HG03565 (cell line): ENCODE measurements around the gene PRM3.
"Not testable (repeated sequence)": the region's sequence is repeated elsewhere in the genome, so short reads cannot be mapped to it uniquely, and the experiment has no call there.

Source experiments
- ATAC-seq: cut with Tn5 transposase; IDR thresholded peaks from one replicate; pipeline ENCODE4 v1.9.1; 2021; ENCODE audit warnings: mild to moderate bottlenecking, moderate library complexity; ENCODE audit not compliant: unreplicated experiment

PRM3 gene

DNA sequence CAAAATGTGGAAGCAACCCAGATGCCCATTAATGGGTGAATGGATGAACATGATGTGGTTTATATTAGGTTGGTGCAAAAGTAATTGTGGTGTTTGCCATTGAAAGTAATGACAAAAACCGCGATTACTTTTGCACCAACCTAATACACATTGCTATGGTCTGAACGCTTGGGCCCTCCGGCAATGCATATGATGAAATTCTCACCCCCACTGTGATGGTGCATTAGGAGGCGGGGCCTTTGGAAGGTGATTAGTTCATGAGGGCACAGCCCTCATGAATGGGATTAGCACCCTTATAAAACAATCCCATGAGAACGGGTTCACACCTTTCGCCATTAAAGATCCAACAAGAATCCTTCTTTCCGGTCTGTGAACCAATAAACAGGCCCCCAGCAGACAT is 33.0 kb upstream of the PRM3 start:
- ATAC-seq = no peak

DNA sequence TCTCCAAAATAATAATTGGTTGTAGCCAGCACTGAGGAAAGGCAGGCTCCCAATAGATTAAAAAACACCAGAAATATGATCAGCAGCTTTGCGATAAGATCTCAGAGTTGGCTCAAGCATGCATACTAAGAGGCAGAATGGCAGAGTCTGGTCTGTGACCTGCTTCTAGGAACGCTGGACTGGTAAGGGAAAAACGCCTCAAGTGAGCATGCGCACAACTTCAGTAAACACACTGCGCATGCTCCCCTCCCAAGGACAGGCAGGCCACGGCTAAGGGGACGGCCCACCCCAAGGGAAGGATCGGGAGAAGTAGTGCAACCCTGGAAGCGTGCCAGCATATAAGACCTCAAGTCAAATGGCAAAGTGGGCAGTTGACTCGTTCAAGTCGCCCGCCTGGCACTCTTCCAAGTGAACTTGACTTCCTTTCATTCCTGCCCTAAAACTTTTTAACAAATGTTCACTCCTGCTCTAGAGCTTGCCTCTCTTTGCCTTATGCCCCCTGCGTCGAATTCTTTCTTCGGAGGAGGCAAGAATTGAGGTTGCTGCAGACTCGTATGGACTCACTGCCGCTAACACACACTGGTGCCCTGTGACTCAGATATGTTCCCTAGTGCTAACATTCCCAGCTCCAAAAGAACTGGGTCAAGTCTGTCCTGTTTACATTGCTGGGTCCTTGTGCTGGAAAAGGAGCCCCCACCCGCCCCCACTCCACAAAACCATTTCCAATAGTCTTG is 30.1 kb upstream of the PRM3 start:
- no peak for ATAC-seq

DNA sequence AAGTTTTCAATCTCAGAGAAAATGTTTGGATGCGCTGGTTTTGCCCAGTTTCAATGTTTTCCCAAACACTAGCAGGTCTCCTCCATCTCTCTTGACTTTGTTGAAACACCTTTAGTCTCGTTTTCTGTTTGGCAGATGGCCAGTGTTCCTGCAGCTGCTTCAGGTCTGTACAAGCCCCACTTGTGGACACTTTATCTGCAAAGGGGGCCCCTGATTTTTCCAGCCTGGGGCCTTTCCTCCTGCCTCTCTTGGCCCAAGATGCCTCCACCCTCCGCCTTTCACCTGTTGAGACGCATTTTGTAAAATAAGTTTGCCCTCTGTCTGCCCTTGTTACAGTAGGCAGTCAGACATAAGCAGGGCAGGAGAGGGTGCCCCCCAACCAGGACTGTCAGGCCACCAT is 29.5 kb upstream of the PRM3 start:
- ATAC-seq = no peak

GRCh38 chr16:11301645-11302501 is 28.4 kb upstream of the PRM3 start:
- no peak for ATAC-seq

DNA sequence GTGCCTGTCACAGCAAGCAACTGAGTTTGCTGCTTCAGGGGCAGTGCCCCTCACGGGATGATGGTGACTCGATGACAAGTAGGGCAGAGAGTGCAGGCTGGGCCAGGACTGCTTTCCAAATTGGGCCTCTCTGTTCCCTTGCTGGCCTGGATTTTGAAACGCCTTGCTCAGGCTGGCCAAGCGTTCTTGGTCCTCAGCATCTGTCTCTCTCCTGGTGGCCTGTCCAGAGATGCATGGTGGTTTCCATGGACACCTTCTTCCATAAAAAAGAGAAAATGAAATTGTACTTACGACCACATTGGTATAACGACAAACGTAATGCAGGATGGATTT is 27.1 kb upstream of the PRM3 start:
- ATAC-seq = no peak

- ATAC-seq = no peak
Observed at GRCh38 chr16:11299865-11300559, 26.6 kb upstream of the PRM3 start.

DNA sequence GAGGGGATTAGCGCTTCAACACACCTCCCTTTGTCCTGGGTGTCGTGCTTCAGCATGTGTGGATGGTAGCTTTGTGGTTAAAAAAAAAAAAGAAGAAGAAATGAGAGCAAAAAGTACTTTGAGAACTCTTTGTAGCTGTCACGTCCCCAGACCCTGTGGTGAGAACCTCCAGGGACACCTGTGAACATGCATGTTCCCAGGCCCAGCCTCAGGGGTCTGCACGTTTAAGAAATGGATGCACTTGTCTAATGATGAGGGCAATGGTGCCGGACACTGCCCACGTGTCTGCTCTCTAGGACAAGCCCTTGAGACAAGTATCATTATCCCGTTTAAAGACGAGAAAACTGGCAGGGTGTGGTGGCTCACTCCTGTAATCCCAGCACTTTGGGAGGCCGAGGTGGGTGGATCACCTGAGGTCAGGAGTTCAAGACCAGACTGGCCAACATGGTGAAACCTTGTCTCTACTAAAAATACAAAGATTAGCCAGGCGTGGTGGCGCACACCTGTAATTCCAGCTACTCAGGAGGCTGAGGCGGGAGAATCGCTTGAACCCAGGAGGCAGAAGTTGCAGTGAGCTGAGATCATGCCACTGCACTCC is 25.6 kb upstream of the PRM3 start:
- ATAC-seq = not testable (repeated sequence)

DNA sequence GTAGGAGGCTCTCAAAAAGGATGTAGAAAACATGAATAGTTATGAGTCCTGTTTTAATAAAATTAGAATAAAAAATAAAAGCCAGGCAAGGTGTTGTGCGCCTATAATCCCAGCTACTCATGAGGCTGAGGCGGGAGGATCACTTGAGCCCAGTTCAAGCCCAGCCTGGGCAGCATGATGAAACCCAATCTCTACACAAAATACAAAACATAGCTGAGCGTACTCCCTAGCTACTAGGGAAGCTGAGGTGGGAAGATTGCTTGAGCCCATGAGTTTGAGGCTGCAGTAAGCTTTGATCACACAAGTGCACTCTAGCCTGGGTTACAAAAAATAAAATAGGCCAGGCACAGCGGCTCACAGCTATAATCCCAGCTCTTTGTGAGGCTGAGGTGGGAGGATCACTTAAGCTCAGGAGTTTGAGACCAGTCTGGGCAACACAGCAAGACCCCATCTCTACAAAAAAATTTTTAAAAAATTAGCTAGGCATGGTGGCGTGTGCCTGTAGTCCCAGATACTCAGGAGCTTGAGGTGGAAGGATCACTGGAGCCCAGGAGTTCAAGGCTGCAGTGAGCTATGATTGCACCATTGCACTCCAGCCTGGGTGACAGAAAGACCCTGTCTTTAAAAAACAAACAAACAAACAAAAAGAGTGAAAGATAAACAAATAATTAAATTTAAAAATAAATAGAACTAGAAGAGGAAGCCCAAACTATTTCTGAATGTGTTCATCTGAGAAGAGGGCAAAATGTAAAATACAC is 24.9 kb upstream of the PRM3 start:
- no peak for ATAC-seq

- ATAC-seq = peak; percentile 65
Observed at GRCh38 chr16:11297492-11298142, 24.2 kb upstream of the PRM3 start.

DNA sequence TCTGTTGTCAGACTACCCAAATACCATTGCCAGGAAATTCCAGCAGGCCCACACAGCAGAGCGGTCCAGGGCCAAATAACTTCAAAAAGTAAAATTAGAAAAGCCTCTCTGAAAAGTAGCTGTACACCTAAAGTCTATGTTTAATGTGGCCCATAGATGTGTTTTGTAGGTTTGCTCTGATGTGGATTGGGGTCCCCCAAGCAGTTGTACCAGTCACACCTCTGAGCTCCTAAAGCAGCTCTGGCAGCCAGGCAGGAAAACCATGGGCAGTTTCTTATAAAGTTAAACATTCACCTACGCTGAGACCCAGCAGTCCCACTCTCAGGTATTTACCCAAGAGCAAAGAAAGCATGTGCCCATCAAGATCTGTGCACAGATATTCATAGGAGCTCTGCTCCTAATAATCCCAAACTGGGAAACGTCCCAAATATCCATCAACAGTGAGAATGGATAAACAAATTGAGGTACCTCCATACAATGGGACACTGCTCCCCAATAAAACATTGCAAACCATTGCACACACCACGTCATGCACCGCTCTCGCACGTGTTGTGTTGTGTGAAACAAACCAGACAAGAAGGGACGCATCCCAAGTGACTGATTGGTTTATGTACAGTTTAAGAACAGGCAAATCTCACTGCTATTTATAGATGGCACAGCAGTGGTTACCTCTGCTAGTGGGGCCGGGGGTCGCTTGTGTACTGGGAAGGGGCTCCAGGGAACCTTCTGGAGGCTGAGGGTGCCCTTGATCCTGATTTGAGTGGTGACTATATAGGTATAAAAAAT is 23.5 kb upstream of the PRM3 start:
- no peak for ATAC-seq

- ATAC-seq = no peak
Observed at GRCh38 chr16:11296351-11296705, 22.9 kb upstream of the PRM3 start.

DNA sequence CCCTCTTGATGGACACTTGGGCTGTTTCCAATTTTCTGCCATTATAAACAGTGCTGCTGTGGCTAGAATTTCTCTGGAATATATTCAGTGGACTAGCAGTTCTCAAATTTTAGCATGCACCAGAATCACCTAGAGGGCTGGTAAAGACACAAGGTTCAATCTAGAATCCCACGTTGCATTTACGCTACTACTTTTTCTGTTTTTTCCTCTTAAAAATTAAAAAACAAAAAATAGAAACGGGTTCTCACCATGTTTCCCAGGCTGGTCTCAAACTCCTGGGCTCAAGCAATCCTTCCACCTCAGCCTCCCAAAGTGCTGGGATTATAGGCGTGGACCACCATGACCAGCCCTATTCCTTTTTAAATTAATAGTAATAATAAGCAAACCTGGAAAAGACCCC is 22.2 kb upstream of the PRM3 start:
- ATAC-seq = no peak

GRCh38 chr16:11292076-11292748 is 18.8 kb upstream of the PRM3 start:
- ATAC-seq = no peak

- ATAC-seq = no peak
Observed at GRCh38 chr16:11291091-11291703, 17.8 kb upstream of the PRM3 start.

- no peak for ATAC-seq
Observed at GRCh38 chr16:11290102-11290893, 16.9 kb upstream of the PRM3 start.

- not testable (repeated sequence) for ATAC-seq
Observed at GRCh38 chr16:11289696-11290095, 16.3 kb upstream of the PRM3 start.

- ATAC-seq = no peak
Observed at GRCh38 chr16:11289202-11289601, 15.8 kb upstream of the PRM3 start.

- ATAC-seq = no peak
Observed at GRCh38 chr16:11285842-11286241, 12.4 kb upstream of the PRM3 start.
